Activated CD4-positive, alpha-beta T cell treated with anti-CD3 and anti-CD28 coated beads, Interleukin-2, amount 50 U/mL, for 24 hours (primary cell): ENCODE data around the gene TMEM120B.

ENCODE experiments used
- DNase-seq, 2 donors: peaks; one replicate each; pipeline ENCODE4 v3.0.0-alpha.2; 2020; ENCODE audit warnings: low read depth in 1 of 2, low spot score in 1 of 2

The TMEM120B gene

DNA sequence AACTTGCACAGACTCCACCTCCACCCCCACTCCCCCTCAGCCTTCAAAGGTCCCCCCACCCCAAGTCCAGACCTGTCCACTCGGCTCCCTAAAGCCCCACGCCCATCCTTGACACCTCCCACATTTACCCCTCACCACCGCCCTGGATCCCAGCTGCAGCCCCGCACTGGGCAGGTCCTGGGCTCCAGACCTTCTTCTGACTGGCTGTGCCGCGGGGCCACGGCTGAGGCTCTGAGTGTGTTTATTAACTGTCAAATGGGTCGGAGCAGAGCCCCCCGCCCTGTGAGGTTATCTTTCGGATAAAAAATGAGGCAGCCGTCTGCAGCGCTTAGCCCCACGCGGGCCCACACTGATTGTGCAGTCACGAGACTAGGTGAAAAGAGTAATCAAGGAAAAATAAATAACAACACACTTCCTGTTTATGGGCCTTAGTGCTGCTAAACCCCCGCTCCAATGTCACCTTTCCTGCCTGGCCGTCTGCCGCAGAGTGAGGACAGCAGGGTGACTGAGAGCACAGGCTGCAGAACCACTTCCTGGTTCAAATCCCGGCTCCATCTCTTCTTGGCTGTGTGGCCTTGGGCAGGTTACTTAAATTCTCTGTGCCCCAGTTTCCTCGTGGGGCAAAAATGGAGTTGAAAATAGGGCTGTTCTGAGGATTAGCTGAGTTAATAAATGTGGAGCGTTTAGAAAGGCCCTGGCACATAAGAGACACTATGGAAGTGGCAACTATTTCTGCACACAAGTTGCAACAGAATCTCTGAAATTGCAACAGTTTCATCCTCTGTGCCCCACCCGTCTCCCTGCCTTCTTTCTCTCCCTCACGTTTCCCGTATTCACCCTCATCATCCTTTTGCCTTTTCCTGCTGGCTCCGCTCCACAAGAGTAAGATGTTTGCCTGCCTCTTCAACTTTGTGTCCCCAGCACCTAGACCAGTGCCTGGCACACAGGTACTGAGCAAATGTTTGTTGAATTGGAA is 100.7 kb downstream of the TMEM120B start:
- no peak for DNase-seq

DNA sequence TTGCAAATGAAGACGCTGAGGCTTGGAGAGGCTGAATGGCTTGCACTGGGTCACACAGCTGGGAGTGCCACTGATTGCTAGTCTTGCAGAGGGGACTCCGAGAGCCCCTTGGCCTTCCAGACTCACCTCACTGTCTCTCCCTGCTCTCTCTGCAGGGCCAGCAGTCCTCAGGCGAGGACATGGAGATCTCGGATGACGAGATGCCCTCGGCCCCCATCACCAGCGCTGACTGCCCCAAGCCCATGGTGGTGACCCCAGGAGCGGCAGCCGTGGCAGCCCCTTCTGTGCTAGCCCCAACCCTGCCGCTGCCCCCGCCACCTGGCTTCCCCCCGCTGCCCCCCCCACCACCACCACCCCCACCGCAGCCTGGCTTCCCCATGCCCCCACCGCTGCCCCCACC is 101.4 kb downstream of the TMEM120B start:
- no peak for DNase-seq

DNA sequence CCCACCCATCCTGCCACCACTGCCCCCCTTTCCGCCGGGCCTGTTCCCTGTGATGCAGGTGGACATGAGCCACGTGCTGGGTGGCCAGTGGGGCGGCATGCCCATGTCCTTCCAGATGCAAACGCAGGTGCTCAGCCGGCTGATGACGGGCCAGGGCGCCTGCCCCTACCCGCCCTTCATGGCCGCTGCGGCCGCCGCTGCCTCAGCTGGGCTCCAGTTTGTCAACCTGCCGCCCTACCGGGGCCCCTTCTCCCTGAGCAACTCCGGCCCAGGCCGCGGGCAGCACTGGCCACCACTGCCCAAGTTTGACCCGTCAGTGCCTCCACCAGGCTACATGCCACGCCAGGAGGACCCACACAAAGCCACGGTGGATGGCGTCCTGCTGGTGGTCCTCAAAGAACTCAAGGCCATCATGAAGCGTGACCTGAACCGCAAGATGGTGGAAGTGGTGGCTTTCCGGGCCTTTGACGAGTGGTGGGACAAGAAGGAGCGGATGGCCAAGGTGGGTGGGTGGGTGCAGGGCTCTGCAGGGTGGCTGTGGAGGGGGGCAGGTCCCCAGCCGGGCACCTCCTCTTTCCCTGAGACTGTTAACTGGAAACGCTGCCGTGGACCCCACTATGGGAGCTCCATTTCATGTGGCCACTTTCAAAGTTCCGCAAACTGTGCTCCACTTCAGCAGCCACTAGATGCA is 102.0 kb downstream of the TMEM120B start:
- no peak for DNase-seq

DNA sequence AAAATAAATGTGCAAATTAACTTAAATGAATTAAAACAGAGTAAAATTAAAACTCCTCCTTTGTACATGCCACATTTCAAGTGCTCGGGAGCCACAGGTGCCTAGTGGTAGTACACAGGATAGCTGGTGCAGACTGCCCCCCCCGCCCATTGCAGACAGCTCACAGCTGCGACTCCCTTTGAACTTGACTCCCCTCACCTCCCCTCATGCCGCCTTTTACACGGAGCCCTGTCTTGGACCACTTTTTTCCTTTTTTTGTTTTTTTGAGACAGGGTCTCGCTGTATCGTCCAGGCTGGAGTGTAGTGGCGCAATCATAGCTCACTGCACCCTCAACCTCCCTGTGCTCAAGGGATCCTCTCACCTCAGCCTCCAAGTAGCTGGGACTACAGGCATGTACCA is 102.7 kb downstream of the TMEM120B start:
- no peak for DNase-seq

DNA sequence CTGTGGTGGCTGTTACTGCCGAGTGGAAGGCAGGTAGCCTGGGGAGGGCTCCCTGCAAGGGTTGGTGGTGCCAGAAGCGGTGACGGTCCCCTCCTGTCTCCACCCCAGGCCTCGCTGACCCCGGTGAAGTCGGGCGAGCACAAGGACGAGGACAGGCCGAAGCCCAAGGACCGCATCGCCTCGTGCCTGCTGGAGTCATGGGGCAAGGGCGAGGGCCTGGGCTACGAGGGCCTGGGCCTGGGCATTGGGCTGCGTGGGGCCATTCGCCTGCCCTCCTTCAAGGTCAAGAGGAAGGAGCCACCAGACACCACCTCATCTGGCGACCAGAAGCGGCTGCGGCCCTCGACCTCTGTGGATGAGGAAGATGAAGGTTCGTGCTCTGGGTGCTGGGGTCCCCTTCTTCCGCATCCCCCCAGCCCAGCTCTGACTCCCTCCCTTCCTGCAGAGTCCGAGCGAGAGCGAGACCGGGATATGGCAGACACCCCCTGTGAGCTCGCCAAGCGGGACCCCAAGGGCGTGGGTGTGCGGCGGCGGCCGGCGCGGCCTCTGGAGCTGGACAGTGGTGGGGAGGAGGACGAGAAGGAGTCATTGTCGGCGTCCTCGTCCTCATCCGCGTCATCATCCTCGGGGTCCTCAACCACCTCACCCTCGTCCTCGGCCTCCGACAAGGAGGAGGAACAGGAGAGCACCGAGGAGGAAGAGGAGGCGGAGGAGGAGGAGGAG is 104.5 kb downstream of the TMEM120B start:
- DNase-seq = no peak

DNA sequence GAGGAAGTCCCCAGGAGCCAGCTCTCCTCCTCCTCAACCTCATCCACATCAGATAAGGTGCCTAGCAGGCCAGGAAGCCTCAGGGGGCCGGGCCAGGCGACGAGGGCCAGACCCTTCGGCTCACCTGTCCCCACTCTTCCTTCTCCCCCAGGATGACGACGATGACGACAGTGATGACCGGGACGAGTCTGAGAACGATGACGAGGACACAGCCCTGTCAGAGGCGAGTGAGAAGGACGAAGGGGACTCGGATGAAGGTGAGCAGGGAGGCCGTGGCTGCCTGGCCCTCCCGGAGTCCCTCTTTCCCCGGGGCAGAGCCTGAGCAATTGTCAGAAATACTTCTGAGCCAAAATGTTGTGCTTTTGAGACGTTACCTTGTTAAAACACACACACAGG is 105.1 kb downstream of the TMEM120B start:
- DNase-seq = no peak

DNA sequence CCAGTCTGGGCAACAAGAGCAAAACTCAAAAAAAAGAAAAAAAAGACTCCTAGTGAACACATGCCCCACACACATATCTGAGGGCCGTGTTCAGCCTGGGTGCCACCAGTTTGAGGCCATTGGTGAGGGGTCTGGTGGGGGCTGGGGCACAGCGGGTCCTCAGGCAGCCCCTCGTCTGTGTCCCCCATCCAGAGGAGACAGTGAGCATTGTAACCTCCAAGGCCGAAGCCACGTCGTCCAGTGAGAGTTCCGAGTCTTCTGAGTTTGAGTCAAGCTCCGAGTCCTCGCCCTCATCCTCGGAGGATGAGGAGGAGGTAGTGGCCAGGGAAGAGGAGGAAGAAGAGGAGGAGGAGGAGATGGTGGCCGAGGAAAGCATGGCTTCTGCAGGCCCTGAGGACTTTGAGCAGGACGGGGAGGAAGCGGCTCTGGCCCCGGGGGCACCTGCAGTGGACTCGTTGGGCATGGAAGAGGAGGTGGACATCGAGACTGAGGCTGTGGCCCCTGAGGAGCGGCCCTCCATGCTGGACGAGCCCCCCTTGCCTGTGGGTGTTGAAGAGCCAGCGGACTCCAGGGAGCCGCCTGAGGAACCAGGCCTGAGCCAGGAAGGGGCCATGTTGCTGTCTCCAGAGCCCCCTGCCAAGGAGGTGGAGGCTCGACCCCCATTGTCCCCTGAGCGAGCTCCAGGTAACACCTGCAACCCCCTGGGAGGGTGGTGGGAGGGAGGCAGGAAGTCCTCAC is 106.8 kb downstream of the TMEM120B start:
- DNase-seq = no peak

DNA sequence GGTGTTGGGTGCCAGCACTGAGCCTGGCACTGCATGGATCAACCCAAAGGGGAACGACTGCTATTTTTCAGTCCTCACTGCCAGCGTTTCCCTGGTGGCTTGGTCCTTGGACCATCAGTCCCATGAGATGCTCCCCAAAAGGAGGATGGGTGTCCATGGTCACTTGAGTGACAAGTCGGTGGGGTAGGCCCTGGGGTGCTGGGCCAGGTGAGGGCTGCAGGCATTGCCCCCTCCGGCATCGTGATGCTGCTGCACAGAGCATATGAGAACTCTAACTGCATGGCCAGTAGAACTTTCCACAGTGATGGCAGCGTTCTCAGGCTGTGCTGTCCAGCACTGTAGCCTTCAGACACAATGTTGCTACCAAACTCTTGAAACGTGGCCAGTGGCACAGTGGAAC is 107.5 kb downstream of the TMEM120B start:
- no peak for DNase-seq

DNA sequence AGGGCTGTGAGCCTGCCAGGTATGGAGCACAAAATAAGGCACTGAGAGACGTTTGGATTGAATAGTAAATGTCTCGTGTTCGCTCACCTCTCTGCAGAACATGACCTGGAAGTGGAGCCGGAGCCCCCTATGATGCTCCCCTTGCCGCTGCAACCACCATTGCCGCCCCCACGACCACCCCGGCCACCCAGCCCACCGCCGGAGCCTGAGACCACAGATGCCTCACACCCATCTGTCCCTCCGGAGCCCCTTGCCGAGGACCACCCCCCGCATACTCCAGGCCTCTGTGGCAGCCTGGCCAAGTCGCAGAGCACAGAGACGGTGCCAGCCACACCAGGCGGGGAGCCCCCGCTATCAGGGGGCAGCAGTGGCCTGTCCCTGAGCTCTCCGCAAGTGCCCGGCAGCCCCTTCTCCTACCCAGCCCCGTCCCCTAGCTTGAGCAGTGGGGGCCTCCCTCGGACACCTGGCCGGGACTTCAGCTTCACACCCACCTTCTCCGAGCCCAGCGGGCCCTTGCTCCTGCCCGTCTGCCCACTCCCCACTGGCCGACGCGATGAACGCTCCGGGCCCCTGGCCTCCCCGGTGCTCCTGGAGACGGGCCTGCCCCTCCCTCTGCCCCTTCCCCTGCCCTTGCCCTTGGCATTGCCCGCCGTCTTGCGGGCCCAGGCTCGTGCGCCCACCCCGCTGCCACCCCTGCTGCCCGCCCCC is 110.0 kb downstream of the TMEM120B start:
- no peak for DNase-seq

DNA sequence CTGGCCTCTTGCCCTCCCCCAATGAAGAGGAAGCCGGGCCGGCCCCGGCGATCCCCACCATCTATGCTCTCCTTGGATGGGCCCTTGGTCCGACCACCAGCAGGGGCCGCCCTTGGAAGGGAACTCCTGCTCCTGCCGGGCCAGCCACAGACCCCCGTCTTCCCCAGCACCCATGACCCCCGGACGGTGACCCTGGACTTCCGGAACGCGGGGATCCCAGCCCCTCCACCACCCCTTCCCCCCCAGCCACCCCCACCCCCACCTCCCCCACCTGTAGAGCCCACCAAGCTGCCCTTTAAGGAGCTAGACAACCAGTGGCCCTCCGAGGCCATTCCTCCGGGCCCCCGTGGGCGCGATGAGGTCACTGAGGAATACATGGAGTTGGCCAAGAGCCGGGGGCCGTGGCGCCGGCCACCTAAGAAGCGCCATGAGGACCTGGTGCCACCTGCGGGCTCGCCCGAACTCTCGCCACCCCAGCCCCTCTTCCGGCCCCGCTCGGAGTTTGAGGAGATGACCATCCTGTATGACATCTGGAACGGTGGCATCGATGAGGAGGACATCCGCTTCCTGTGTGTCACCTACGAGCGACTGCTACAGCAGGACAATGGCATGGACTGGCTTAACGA is 110.7 kb downstream of the TMEM120B start:
- DNase-seq = no peak

DNA sequence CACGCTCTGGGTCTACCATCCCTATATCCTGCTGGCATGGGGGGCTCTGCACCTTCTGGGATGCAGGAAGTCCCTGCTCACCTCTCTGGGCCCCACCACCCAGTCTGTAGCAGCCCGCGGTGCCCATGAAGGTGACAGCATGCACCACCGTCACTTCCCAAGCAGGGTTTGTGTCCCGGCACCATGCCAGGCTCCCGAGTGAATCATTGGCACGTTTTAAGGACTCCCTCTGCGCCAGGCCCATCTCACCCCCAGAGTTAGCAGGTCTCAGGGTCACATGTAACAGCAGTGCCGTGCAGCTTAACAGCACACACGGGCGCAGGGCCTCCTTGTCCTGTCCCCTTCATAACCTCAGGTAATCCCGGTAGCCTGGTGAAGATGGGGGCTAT is 111.2 kb downstream of the TMEM120B start:
- DNase-seq = no peak

DNA sequence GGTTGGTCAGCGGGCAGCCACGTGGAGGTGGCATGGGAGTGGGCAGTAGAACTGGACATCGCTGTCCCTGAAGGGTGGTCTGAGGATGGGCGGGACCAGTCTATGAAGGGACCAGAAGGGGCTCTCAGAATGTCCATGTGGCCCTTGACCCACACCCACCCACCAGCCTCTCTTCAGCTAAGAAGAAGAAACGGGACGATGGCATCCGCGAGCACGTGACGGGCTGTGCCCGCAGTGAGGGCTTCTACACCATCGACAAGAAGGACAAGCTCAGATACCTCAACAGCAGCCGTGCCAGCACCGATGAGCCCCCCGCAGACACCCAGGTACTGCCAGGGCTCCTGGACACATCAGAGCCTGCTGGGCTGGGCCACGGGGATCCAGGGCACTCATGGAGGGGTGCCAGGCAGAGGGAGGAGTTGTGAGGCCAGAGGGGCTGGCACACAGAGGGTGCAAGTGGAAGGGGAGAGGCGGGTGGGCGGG is 112.5 kb downstream of the TMEM120B start:
- DNase-seq = no peak

DNA sequence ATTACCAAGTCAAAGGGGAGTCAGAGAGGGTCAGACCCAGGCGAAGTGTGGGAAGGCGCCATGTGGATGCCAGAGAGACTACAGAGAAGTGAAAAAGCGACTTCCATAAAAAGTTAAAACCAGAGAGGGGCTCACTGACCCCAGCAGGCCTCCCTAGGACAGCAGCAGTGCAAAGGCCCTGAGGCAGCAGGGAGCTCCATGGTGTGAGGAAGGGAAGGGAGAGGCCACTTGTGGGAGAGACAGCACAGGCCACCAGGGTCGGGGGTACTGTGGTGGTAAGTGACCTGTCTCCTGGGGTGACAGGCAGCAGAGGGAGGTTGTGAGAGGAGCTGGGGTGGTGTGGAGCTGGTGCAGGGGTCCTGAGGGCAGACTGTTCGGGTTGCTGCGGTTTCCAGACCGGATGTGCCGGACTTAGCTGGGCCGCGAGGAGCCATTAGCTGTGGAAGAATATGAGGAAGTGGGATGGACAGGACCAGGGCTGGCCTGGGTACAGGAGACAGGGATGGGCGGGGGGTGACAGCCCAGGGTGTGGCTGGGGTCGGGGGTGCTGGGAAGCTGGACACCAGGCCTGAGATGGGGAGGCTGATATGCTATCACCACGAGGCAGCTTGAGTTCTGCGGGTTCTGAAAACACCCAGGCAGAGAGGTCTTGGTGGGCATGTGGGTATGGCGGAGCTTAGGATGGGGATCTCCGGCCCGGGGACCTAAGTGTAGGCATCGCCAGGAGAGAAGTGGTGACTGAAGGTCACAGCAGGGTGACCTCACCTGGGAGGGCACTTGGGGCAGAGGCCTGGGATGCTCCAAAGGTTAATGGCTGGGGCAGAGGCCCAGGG is 114.0 kb downstream of the TMEM120B start:
- DNase-seq = no peak

DNA sequence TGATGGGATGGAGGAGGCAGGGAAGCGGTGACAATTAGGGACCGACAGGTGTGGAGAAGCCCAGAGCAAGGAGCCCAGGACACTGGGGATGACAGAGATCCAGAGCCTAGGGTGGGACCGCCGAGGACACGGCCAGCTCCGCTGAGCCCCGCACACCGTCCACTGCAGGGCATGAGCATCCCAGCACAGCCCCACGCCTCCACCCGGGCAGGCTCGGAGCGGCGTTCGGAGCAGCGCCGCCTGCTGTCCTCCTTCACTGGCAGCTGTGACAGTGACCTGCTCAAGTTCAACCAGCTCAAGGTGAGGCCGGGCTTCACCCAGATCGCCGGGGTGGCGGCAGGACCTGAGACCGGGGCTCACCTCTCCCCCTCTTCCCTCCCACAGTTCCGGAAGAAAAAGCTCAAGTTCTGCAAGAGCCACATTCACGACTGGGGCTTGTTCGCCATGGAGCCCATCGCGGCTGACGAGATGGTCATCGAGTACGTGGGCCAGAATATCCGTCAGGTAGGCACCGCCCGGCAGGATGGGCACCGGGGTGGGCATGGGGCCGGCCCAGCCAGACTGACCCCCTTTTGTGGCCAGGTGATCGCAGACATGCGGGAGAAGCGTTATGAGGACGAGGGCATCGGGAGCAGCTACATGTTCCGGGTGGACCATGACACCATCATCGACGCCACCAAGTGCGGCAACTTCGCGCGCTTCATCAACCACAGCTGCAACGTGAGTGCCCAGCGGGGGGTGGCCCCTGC is 115.0 kb downstream of the TMEM120B start:
- no peak for DNase-seq

DNA sequence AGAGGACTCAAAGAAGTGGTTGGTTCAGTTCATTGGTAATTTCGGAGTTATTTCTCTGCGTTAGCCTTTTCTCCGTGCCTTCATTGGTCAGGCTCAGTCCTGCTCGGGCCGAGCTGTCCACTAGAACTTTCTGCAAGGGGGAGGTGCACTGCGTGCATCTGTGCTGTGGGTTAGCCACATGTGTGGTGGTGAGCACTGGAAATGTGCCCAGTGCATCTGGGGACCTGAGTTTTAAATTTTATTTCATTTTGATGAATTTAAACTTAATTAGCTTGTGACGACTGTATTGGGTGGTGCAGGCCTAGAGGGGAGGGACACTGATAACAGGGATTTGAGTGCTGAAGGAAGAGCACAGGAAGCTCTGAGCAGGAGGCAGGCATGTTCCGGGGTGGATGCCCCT is 115.8 kb downstream of the TMEM120B start:
- no peak for DNase-seq

DNA sequence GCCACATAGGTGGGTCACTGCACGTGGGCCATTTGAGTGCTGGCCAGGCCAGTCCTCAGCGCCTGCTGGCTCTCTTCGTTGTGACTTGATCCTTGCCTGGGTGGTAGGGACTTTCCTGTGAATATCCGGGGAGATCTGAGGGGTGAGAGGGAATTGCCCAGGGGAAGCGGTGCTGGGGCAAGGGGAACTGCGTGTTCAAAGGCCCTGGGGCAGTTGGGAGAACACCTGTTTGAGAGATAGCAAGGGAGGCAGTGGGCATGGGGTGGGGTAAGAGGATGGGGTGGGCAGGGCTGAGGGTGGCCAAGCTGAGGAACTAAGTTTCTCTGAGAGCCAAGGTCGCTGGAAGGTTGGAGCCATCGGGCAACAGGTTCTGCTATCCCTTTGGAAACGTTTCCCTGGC is 116.3 kb downstream of the TMEM120B start:
- DNase-seq = no peak

DNA sequence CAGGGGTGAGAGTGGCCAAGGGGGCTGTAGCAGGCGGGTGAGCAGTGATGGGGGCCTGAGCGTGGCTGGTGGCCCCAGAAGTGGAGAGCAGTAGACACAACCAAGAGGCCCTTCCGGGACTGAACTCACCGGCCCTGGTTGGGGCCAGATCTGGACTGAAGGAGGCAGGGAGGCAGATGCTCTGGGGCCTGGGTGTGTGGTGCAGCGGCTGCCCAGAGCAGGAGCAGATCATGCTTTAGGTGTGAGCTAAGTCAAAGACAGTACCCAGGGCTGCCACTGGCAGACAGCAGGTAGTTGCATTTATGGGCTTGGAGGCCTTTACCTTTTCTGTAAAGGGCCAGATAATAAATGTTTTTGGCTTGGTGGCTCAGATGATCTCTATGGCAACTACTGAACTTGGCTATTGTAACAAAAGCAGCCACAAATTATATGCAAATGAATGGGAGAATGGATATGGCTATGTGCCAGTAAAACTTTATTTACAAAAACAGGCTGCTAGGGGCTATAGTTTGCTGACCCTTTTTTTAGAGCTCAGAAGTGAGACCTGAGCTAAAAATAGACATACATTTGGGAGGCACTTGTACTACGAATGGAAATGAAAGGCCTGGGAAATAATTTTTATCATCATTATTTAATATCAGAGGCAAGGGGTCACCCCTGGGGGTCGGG is 116.8 kb downstream of the TMEM120B start:
- DNase-seq = no peak

DNA sequence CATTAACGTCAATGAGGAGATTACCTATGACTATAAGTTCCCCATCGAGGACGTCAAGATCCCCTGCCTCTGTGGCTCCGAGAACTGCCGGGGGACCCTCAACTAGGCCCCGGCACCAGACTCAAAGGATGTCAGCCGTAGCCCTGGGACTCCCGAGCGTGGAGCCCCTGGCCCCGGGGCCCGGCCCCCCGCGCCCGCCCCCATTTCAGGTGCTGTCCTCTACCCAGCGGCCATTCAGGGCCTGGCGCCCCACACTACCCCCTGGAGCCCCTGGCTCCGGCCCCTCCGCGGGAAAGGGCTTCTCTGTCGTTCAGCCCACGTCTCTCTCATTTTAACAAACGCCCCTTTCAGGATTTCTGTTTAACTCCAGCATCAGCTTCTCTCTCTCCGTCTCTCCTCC is 117.6 kb downstream of the TMEM120B start:
- no peak for DNase-seq
